BJ (cell line): ENCODE measurements around the gene TSHZ2. TPM values are rescaled to one million over a fixed set of nuclear protein-coding genes. Genes with fewer than 3 reads are reported as not detected.
"Not testable (repeated sequence)": the region's sequence is repeated elsewhere in the genome, so short reads cannot be mapped to it uniquely, and the experiment has no call there.

Source experiments
- CTCF ChIA-PET: fragments of 350-600 bp; formaldehyde crosslinking; extraction: SDS; loops from one replicate; lab custom pipeline; 2021; ENCODE audit warnings: antibody characterized with exemption, inconsistent platforms; lab: Yijun Ruan, JAX
- POLR2A ChIA-PET: fragments of 300-600 bp; sonication (Branson Sonifier 250); formaldehyde crosslinking; extraction: SDS; loops from one replicate; lab custom pipeline; 2021; ENCODE audit warnings: antibody characterized with exemption; lab: Charles Lee
- DNase-seq: peaks from one replicate; pipeline ENCODE4 v3.0.0-alpha.2; 2011; ENCODE audit warnings: low read depth
- H3K27me3 ChIP-seq: 2 replicates; pipeline ENCODE4 v1.6.0; 2011; ENCODE audit warnings: low read length; ENCODE audit not compliant: control insufficient read depth, insufficient read depth
- H3K36me3 ChIP-seq: 2 replicates; pipeline ENCODE4 v1.5.1; 2011; ENCODE audit warnings: low read length; ENCODE audit not compliant: control insufficient read depth, insufficient read depth
- H3K4me3 ChIP-seq: 2 replicates; pipeline ENCODE4 v1.5.1; 2011; ENCODE audit warnings: low read depth, mild to moderate bottlenecking, control low read depth, low read length
- CTCF ChIP-seq: IDR thresholded peaks from 2 replicates; pipeline ENCODE4 v1.5.1; 2011; ENCODE audit warnings: low read depth, mild to moderate bottlenecking, control low read depth, inconsistent platforms, low read length, moderate library complexity; ENCODE audit not compliant: insufficient read depth
- polyA plus RNA-seq: library from polyadenylated mRNA; depleted of rRNA; stranded (reverse); fragments of >200 nt; gene quantifications from 2 replicates; pipeline ENCODE4 v1.2.3, GENCODE V29; 2011

The TSHZ2 gene
- polyA plus RNA-seq, 1 experiment = not detected

GRCh38 chr20:53411129-53411528 is 439.0 kb downstream of the TSHZ2 start:
- TF ChIP-seq CTCF = no peak
- POLR2A ChIA-PET = no interaction called here
- Histone ChIP-seq H3K4me3 (no peak overlapping the region), H3K36me3 (no peaks in the 10 kb centered on the region), H3K27me3 (no peaks in the 10 kb centered on the region)
- no peak for DNase-seq
- CTCF ChIA-PET = no interaction called here

DNA sequence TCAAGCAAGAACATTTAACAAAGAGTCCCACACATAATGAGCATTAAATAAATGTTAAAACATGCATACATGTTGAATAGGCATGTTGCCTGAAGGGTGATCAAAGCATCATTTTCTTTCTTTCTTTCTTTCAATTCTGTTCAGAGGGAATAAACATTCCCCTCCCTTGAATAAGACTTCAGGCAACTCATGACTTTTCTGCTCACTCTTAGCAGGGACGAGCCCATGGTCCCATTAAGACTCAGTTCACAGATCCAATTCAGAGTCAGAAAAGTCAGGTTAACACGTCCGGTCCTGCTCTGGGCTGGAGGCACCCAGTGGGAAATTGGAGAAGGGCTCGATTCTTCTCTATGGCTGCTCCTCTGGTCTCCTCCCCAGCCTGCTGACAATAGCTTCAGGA is 439.7 kb downstream of the TSHZ2 start:
- TF ChIP-seq CTCF = no peak
- H3K36me3 ChIP-seq = no peaks in the 10 kb centered on the region
- CTCF ChIA-PET = interaction anchor here (0.8 kb wide), 1 partner anchor 13 kb away, joined by 3 read pairs; no protein-coding TSS in a partner anchor
- no peaks in the 10 kb centered on the region for H3K27me3 ChIP-seq
- POLR2A ChIA-PET = no interaction called here
- H3K4me3 ChIP-seq = no peak overlapping the region
- no peak for DNase-seq

- Histone ChIP-seq H3K27me3 (no peaks in the 10 kb centered on the region), H3K4me3 (no peak overlapping the region), H3K36me3 (no peaks in the 10 kb centered on the region)
- TF ChIP-seq CTCF = no peak
- ChIA-PET CTCF (interaction anchor here (0.8 kb wide), 1 partner anchor 14 kb away, joined by 3 read pairs; no protein-coding TSS in a partner anchor), POLR2A (no interaction called here)
- DNase-seq = no peak
Observed at GRCh38 chr20:53412577-53413185, 440.5 kb downstream of the TSHZ2 start.

GRCh38 chr20:53413186-53413631 is 441.1 kb downstream of the TSHZ2 start:
- Histone ChIP-seq H3K27me3 (no peaks in the 10 kb centered on the region), H3K36me3 (no peaks in the 10 kb centered on the region), H3K4me3 (no peak overlapping the region)
- ChIA-PET CTCF (interaction anchor here (0.7 kb wide), 1 partner anchor 17 kb away, joined by 5 read pairs; no protein-coding TSS in a partner anchor), POLR2A (no interaction called here)
- no peak for DNase-seq
- TF ChIP-seq CTCF = no peak

DNA sequence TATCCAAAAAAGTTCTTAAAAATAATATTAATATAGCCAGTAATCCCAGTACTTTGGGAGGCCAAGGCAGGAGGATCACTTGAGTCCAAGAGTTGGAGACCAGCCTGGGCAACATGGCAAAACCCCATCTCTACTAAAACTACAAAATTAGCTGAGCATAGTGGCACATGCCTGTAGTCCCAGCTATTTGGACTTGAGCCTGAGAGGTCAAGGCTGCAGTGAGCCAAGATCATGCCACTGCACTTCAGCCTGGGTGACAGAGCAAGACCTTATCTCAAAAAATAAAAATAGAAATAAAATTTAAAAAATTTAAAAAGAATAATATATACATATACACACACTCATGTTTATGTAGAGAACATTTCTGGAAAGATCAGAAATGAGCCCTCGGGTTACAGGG is 441.7 kb downstream of the TSHZ2 start:
- DNase-seq, H3K4me3 ChIP-seq, POLR2A ChIA-PET, H3K36me3 ChIP-seq, H3K27me3 ChIP-seq: not testable (repeated sequence)
- CTCF ChIA-PET = interaction anchor here (0.7 kb wide), 1 partner anchor 17 kb away, joined by 5 read pairs; no protein-coding TSS in a partner anchor
